ENCODE data around the gene CNTNAP2.

GRCh38 chr7:148274118-148274517 is 2157.5 kb downstream of the CNTNAP2 start:
- TF ChIP-seq EZH2 (IDR thresholded peaks at IDR 0.05): no peak
- no peak for TF ChIP-seq POLR2AphosphoS5 (IDR thresholded peaks at IDR 0.05; ENCODE audit: borderline replicate concordance, low read depth, low read length)
- TF ChIP-seq FOXP2 (optimal IDR thresholded peaks at IDR 0.05; ENCODE audit: control extremely low read depth, extremely low read length, insufficient read depth): no peak
